GM18526 (cell line): ENCODE data around the gene CDT1.

ENCODE experiments used
- POLR2A ChIP-seq: IDR thresholded peaks from 3 replicates; pipeline ENCODE4 v1.6.1; 2011; ENCODE audit not compliant: insufficient read length; ENCODE audit errors: extremely low read depth

CDT1 gene

DNA sequence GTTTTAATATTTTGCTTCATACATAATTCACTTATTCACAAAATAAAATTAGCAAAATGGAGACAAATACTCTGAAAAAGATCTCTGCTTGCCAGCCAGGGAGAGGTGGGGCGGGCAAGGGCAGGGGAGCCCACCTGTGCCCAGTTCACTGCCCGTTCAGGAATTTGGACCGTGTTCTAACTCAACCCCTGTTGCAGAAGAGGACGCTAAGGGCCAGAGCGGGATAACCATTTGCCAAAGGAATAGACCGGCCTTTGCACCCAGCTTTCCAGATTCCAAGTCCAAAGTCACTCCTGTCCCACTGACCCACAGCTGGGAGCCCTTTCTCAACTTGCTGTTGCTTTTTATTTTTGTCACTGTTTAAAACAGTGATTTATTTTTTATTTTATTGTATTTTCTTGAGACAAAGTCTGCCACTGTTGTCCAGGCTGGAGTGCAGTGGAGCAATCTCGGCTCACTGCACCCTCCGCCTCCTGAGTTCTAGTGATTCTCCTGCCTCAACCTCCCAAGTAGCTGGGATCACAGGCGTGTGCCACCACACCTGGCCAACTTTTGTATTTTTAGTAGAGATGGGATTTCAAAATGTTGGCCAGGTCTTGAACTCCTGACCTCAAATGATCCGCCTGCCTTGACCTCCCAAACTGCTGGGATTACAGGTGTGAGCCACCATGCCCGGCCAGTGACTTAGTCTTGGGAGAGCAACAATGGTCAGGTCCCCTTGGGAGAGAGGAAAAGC, 15.8 kb upstream of the CDT1 start:
- no peak for TF ChIP-seq POLR2A

DNA sequence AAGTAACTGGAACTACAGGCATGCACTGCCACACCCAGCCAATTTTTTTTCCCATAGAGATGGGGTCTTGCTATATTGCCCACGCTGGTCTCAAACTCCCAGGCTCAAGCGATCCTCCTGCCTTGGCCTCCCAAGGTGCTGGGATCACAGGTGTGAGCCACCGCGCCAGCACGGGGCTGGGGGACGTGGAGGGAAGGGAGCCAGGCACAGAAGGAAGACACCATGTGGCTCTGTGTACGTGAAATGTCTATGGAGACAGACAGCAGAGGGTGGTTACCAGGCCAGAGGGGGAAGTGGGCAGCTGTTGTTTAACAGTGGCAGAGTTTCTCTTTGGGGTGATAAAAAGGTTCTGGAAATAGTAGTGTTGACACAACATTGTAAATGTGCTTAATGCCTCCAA, 14.0 kb upstream of the CDT1 start:
- TF ChIP-seq POLR2A = no peak

DNA sequence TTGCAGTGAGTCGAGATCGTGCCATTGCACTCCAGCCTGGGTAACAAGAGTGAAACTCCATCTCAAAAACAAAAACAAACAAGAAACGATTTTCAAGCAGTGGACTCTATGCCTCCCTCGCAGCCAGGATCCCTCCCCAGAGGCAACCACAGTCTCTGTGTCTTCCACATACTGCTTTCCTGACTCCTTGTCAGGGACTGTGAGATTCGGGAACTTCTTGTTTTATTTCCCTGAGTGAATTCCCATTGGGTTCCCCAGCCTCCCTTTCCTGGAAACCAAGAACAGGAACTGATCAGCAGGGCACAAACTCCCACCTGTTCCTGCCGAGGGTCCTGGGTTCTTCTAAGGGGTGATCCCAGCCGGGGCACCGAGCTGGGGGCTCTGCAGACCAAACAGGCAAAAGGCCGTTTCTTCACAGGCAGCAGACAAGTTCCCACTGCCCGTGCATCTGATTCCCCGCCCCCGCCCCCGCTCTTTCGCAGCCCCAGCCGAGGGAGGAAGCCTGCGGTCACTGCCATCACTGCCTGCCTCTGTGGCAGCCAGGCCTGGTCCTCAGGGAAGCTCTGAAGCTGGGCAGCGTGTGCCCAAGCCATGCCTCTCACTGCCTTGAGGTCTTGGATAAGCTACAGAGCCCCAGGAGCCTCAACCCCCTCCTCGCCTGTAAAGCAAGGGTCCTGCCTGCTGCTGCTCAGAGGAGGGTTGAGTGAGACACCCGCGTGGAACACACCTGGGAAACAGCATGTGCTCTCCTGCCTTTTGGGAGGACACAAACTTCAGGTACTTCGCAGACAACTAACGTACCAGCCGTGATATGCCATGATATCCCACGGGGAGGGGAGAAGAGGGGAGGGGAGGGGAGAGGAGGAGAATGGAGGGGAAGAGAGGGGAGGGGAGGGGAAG, 13.0 kb upstream of the CDT1 start:
- no peak for TF ChIP-seq POLR2A

DNA sequence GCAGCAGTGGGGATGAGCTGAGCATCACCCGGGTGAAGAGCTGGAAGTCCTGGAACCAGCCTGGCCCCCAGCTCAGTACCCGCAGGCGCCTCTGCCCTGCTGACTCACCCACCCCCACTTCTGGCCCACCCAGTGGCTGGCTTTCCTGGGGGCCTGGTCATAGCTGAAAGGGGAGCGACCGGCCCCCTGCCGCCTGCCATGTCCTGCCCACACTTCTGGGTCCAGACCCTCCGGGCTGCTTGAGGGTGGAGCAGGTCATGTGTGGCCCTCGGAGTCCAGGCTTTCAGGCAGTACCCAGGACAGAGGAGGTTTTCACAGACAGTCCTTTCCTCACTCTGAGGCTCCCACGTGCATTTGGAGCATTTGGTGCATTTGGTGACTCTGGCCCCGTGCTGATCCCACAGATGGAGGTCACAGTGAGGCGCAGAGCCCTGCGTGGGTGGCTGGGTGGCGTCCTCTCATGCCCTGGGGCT, 11.5 kb upstream of the CDT1 start:
- TF ChIP-seq POLR2A = no peak

DNA sequence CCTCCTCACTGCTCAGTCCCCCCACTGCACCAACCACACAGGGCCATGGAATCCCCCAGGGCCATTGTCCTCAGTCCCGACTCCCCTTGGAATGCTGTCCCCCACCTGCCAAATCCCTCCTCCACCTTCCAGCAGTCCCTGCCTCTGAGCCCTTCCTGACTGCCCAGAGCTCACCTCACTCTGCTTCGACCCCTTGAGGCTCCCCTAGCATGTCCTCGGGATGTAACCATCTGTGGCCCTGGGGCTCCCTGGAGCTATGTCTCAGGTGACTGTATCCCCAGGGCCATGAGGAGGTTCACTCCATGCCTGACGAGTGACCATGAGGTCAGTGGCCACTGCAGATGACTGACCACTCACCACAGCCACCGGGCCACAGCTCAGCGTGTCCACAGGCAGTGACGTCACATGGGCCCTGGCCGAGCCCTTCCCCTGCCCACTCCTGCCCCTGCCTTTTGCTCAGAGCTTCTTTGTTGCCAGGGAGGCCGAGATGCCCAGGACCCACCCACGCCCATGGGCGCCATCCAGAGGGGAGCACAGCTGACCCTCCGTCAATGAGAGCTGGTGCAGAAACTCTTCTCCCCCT, 10.8 kb upstream of the CDT1 start:
- no peak for TF ChIP-seq POLR2A

GRCh38 chr16:88793251-88793954, 10.2 kb upstream of the CDT1 start:
- TF ChIP-seq POLR2A = no peak

- no peak for TF ChIP-seq POLR2A
Observed at GRCh38 chr16:88796278-88796677, 7.3 kb upstream of the CDT1 start.

DNA sequence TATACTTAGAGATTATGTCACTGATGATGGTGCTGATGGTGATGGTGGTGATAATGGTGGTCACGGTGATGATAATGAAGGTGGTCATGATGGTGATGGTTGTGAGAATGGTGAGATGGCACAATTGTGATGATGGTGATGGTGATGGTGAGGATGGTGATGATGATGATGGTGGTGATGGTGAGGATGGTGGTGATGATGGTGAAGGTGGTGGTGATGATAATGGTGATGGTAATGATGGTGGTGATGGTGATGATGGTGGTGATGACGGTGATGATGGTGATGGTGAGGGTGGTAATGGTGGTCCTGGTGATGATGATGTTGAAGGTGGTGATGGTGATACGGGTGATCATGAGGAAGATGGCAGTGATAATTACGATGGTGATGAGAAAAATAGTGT, 5.5 kb upstream of the CDT1 start:
- no peak for TF ChIP-seq POLR2A

- TF ChIP-seq POLR2A = no peak
Observed at GRCh38 chr16:88798772-88799455, 4.7 kb upstream of the CDT1 start.

GRCh38 chr16:88799569-88800276, 3.9 kb upstream of the CDT1 start:
- TF ChIP-seq POLR2A = no peak

DNA sequence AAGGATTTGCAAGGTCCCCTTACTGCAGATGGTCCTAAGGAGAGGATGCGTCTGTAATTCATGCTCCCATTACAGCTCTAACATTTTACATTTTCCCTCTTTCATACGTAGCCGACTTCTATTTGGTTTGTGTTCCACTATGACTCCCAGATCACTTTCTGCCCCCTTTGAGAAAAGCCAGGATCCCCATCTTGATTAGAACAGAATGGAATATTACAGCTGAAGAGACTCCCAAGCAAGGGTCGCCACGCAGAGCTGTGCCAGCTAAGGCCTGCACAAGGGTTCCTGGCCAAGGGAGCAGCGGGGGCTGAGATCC, 3.4 kb upstream of the CDT1 start:
- TF ChIP-seq POLR2A = no peak

- TF ChIP-seq POLR2A = no peak
Observed at GRCh38 chr16:88804173-88804551, 573 bp downstream of the CDT1 start.

GRCh38 chr16:88804552-88805339, 1.2 kb downstream of the CDT1 start:
- no peak for TF ChIP-seq POLR2A

GRCh38 chr16:88805340-88805715, 1.7 kb downstream of the CDT1 start:
- no peak for TF ChIP-seq POLR2A
